ENCODE data around the gene CCDC87. TPM values are rescaled to one million over a fixed set of nuclear protein-coding genes. Genes with fewer than 3 reads are reported as not detected.
A peak's percentile ranks its signal among the peaks of the same experiment; 100 is the strongest.

The CCDC87 gene
- total RNA-seq, 1 experiment from 2014 or later = 1.1 TPM

- Histone ChIP-seq H4K20me1 (ENCODE audit: control insufficient read depth, insufficient read depth, insufficient read length) (no peaks in the 10 kb centered on the region), H3K18ac (ENCODE audit: insufficient read length, low read depth, low read length) (peak overlapping the region; percentile 92), H3K27ac (ENCODE audit: insufficient read length, low read depth, low read length) (peak overlapping the region; percentile 70), H2AFZ (ENCODE audit: low read length) (no peak overlapping the region), H2BK15ac (ENCODE audit: low read depth, low read length) (no peak overlapping the region), H2BK5ac (ENCODE audit: insufficient read length, low read length) (peak overlapping the region; percentile 11), H3K23ac (ENCODE audit: insufficient read length, low read depth, low read length) (no peak overlapping the region), H3K14ac (ENCODE audit: insufficient read depth, low read length) (peak overlapping the region; percentile 95), H2BK12ac (ENCODE audit: insufficient read length, low read depth, low read length) (no peak overlapping the region), H3K79me1 (ENCODE audit: insufficient read depth, low read depth, low read length, poor library complexity, severe bottlenecking) (no peaks in the 10 kb centered on the region), H3K4me1 (ENCODE audit: insufficient read depth, low read length) (peaks cover 3% of the 10 kb centered on the region), H3K23me2 (ENCODE audit: insufficient read length, low read depth, low read length, poor library complexity, severe bottlenecking) (peaks cover 12% of the 10 kb centered on the region), H2BK120ac (ENCODE audit: low read depth, low read length, poor library complexity, severe bottlenecking) (no peak overlapping the region), H3K9me3 (ENCODE audit: control insufficient read depth, low read depth, low read length) (no peaks in the 10 kb centered on the region), H3K27me3 (ENCODE audit: insufficient read depth, low read length) (no peaks in the 10 kb centered on the region), H3T11ph (ENCODE audit: low read length) (no peak overlapping the region), H2AK5ac (ENCODE audit: insufficient read length, low read length) (no peak overlapping the region), H3K4me2 (ENCODE audit: insufficient read depth, insufficient read length, low read length) (peak overlapping the region; percentile 70), H3K4ac (ENCODE audit: low read depth, low read length) (no peak overlapping the region; the same call in 1 of the 2 replicates), H3K56ac (ENCODE audit: insufficient read length, low read depth, low read length) (no peak overlapping the region), H4K91ac (ENCODE audit: insufficient read length, low read depth, low read length) (no peak overlapping the region), H4K5ac (ENCODE audit: insufficient read length, low read depth, low read length) (peak overlapping the region; percentile 41), H3K79me2 (ENCODE audit: insufficient read depth, low read length) (peaks cover 39% of the 10 kb centered on the region), H4K8ac (replicated peaks; ENCODE audit: insufficient read length, low read depth, low read length) (peak overlapping the region; percentile 63), H3K9ac (ENCODE audit: extremely low read depth, insufficient read length, low read length) (peak overlapping the region; percentile 87), H2BK20ac (ENCODE audit: low read depth, low read length, poor library complexity, severe bottlenecking) (no peak overlapping the region)
- Mint-ChIP-seq H3K36me3 (ENCODE audit: insufficient read depth in 1 of 3, low read depth in 3 of 3) (peaks cover 32 to 76% (median 56%) of the 10 kb centered on the region in 3 experiments), H3K4me3 (peak overlapping the region; percentile 99 to 100), H3K27me3 (ENCODE audit: low read depth) (peaks cover 2% of the 10 kb centered on the region; the same call in 1 of the 2 replicates), H3K4me1 (peaks cover 47 to 51% of the 10 kb centered on the region in 2 experiments), H3K9me3 (no peaks in the 10 kb centered on the region), H3K27ac (peak overlapping the region; percentile 99 to 100 (median 99))
- no peak for TF ChIP-seq CTCF (conservative IDR thresholded peaks at IDR 0.05)
- no peak for DNase-seq
- WGBS (ENCODE audit: extremely low coverage, insufficient read length, low lambda C conversion rate) = no CpG with 5 or more reads among the region's 12 CpGs
These were observed 44.8 kb upstream of the CCDC87 start for GRCh38 chr11:66637557-66638176.

Data from H9 (cell line).